Gastroesophageal sphincter (tissue), 4 donors: ENCODE measurements around the gene PPL. TPM values are rescaled to one million over a fixed set of nuclear protein-coding genes. Genes with fewer than 3 reads are reported as not detected.

Experiments used
- ATAC-seq: fragments of 150-250 bp; one replicate; pipeline ENCODE4 v1.9.1; 2016; ENCODE audit warnings: mild to moderate bottlenecking, moderate library complexity
- H3K27ac ChIP-seq, 4 donors: fragments of 200-600 bp; sonication (generic) in 3 of 4; 1 replicate in 3 of 4; 2 replicates in 1 of 4; pipeline ENCODE4 v1.5.1; 2016 to 2019
- H3K27me3 ChIP-seq: fragments of 200-600 bp; sonication (generic); one replicate; pipeline ENCODE4 v1.5.1; 2019
- H3K36me3 ChIP-seq, 2 donors: fragments of 200-600 bp; sonication (generic); one replicate each; pipeline ENCODE4 v1.5.1; 2019; ENCODE audit warnings: control low read depth in 1 of 2
- H3K4me1 ChIP-seq, 3 donors: fragments of 200-600 bp; sonication (generic); 1 replicate in 2 of 3; 2 replicates in 1 of 3; pipeline ENCODE4 v1.5.1; 2016 to 2019; ENCODE audit warnings: control low read depth in 2 of 3
- H3K4me3 ChIP-seq, 2 donors: fragments of 200-600 bp; sonication (generic); one replicate each; pipeline ENCODE4 v1.5.1; 2019; ENCODE audit warnings: mild to moderate bottlenecking in 1 of 2, moderate library complexity in 1 of 2
- H3K9me3 ChIP-seq, 3 donors: fragments of 200-600 bp; sonication (generic); one replicate each; pipeline ENCODE4 v1.5.1; 2017 to 2019; ENCODE audit warnings: control low read depth in 2 of 3
- CTCF ChIP-seq, 4 experiments: fragments of 200-600 bp in 2 of 4; fragments of 450-650 bp in 2 of 4; sonication (generic) in 1 of 4; IDR thresholded peaks; one replicate each; pipeline ENCODE4 v1.5.1; 2017 to 2019; ENCODE audit warnings: antibody characterized with exemption in 4 of 4, mild to moderate bottlenecking in 2 of 4, moderate library complexity in 2 of 4
- EP300 ChIP-seq: sonication (generic); formaldehyde crosslinking; IDR thresholded peaks from one replicate; pipeline ENCODE4 v1.6.1; 2017; ENCODE audit warnings: antibody characterized with exemption, mild to moderate bottlenecking
- POLR2A ChIP-seq, 2 donors: fragments of 450-650 bp; IDR thresholded peaks; one replicate each; pipeline ENCODE4 v1.6.1; 2017; ENCODE audit warnings: antibody characterized with exemption in 2 of 2, mild to moderate bottlenecking in 2 of 2, moderate library complexity in 1 of 2
- POLR2AphosphoS5 ChIP-seq: sonication (generic); formaldehyde crosslinking; IDR thresholded peaks from one replicate; pipeline ENCODE4 v1.6.1; 2017; ENCODE audit warnings: antibody characterized with exemption
- WGBS, 2 donors: methylation state at CpG; one replicate each; pipeline ENCODE4 v1.1.5; 2018; ENCODE audit warnings: low coverage in 1 of 2; 5-methylcytosine and 5-hydroxymethylcytosine counted together
- total RNA-seq, 4 donors: library from RNA; depleted of rRNA; stranded (reverse); fragments of >200 nt; gene quantifications; one replicate each; pipeline ENCODE4 v1.1.0, GENCODE V29; 2016

PPL gene
- total RNA-seq, 4 donors from 2014 or later, result 53.7 to 82.5 (median 76.5) TPM

DNA sequence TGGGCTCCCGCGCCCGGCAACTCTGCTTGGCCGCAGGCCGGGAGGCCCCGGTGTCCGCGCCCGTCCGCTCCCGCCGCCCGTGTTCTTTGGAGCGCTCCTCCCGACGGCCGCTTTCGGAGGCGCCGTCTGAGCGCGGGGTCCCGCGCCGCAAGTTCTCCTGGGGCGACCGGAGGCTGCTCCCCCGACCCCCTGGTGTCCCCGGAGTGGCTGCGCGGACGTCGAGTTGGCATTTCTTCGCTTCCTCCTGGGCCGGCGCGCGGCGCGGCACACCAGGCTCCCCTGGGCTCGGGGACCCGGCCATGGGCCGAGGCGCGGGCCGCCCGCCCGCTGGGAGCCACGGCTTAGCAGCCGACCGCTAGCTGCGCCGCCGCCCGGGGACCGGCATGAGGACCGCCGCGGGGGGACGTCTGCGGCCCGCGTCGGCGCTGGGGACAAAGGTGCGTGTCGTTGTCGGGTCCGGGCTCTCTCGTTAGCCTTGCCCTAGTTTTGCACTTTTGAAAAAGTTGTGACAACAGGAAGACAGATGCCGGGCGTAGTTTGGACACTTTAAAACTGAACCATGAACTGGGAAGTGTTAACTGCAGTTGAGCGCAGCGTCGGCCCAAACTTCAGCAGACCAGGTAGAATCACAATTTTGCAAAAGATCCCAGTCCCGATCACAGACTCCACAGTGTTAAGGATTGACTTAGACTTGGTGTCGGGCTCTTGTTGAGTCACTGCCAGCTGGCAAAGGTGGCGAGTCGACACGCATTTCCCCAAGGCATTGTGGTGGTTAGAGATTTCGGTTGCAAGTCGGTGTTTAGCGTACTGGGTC lies 89.0 kb downstream of the PPL start:
- TF ChIP-seq POLR2AphosphoS5 (peak; percentile 10), POLR2A (IDR thresholded peaks at IDR 0.05) (no peak)
- H3K4me3 ChIP-seq, result peak overlapping the region; percentile 74 to 85
- H3K4me1 ChIP-seq, result peaks cover 5 to 73% (median 32%) of the 10 kb centered on the region in 3 donors
- WGBS, 2 donors, result 0 to 4% methylated on average over 7 to 9 of the region's 83 CpGs
- peak; percentile 9 for ATAC-seq
- peaks cover 0 to 30% of the 10 kb centered on the region in 2 donors for H3K36me3 ChIP-seq
- no peaks in the 10 kb centered on the region for H3K27me3 ChIP-seq
- peak overlapping the region; percentile 90 to 99 (median 98) for H3K27ac ChIP-seq
- no peaks in the 10 kb centered on the region for H3K9me3 ChIP-seq

DNA sequence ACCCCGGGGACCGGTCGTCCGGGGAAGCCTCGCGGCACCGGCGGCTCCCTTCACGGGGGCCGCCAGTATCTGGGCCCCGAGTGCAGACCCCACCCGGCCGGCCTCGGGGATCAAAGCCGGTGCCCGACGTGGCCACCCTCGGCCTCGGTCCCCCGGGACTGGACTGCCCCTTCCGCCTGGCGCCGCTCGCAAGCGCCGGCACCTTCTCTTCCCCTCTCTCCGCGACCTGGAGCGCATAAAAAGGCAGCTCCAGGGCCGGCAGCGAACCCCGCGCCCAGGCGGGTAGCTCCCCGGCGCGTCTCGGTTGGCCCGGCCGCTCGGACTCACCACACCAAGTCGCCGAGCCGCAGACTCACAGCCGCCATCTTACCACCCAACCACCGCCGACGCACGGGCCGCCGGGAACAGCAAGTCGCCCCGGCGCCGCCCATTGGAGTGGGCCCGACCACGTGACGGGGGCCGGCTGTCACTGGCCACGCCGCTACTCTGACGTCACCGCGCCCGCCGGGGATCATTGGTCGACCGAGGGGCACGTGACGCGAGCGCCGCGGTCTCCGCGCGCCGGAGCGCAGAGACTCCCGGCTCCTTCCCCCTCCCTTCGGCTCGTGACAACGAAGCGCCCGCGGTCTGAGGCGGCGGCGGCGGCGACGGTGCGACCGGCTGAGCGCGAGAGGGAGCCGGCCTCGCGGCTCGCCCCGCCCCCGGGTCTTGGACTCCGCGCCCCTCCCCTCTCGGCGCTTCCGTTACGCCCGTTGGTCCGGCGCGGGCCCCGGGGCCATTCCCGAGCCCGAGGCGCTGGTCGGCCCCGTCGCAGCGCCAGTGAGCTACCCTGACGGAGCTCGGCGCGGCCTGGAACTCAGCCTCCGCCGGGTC lies 89.8 kb downstream of the PPL start, which contains the start of the genes GLYR1 and UBN1:
GLYR1 (minus strand) TSS at position 388 of the 873 bp plus-strand sequence; CDS start at position 365, 23 bp downstream.
UBN1 (plus strand) TSS at position 581 of the 873 bp plus-strand sequence. CDS start 5,437 bp downstream, outside the sequence.
- peaks cover 5 to 64% (median 31%) of the 10 kb centered on the region in 3 donors for H3K4me1 ChIP-seq
- no CpG with 5 or more reads among the region's 126 CpGs for WGBS, 2 donors

DNA sequence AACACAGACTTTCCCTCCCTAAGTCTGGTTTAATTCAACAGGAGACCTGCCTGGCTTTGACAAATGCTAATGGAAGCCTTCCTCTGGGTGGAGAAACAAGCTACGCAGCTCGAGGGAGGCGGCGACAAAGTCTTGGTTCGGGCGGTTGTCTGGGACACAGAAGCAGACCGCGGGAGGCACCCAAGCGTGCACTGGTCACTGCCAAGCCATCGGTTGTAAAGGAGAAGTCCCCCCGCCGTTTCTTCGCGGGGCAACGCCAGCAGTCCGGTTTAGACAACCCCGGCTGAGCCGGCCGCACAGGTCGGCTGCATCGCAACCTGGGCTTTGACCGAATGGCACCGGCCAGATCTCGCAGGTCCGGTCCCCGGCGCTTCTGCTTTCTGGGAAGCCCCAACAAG lies 90.4 kb downstream of the PPL start:
- peak in 1 of 2 donors; percentile 12 for TF ChIP-seq POLR2A (IDR thresholded peaks at IDR 0.05)
- peak; percentile 25 for TF ChIP-seq POLR2AphosphoS5
- TF ChIP-seq CTCF (IDR thresholded peaks at IDR 0.05), result no peak
- peak overlapping the region; percentile 74 to 85 for H3K4me3 ChIP-seq
- 0% methylated on average over 1 to 10 of the region's 27 CpGs for WGBS, 2 donors
- peaks cover 5 to 58% (median 30%) of the 10 kb centered on the region in 3 donors for H3K4me1 ChIP-seq
- H3K36me3 ChIP-seq, result peaks cover 0 to 42% of the 10 kb centered on the region in 2 donors
- no peak for ATAC-seq
- H3K27me3 ChIP-seq, result no peaks in the 10 kb centered on the region
- peak overlapping the region; percentile 90 to 99 (median 98) for H3K27ac ChIP-seq
- H3K9me3 ChIP-seq, result no peaks in the 10 kb centered on the region

More for the DNA sequence above, 89.8 kb downstream of the PPL start, which contains the start of the genes GLYR1 and UBN1:
- ATAC-seq, result peak; percentile 99
- H3K36me3 ChIP-seq, result peaks cover 0 to 35% of the 10 kb centered on the region in 2 donors
- no peaks in the 10 kb centered on the region for H3K27me3 ChIP-seq
- TF ChIP-seq EP300, result no peak
- TF ChIP-seq POLR2A (IDR thresholded peaks at IDR 0.05), result peak; percentile 89 to 90
- peak; percentile 83 for TF ChIP-seq POLR2AphosphoS5
- TF ChIP-seq CTCF (IDR thresholded peaks at IDR 0.05), result peak in 1 of 4 experiments; percentile 5
- H3K27ac ChIP-seq, result peak within 1 kb of the TSS; percentile 90 to 99 (median 98)
- no peaks in the 10 kb centered on the region for H3K9me3 ChIP-seq
- peak within 1 kb of the TSS; percentile 74 to 85 for H3K4me3 ChIP-seq

DNA sequence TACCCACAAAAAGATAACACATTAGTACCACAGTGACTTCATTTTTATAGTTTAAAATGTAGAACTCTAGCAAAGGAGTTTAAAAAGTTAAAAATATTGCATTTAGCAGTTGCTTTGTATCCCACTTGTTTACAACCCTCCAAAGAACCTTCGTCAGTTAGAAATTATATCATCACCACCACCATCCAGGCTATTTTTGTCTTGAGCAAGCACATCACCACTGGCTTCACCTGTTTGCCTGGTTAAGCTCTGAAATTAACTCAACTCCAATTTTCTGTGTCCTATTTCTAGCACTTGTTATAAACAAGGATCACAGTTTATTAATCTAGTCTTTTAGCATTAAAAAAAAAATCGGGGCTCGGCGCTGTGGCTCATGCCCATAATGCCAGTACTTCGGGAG lies 96.0 kb downstream of the PPL start:
- Histone ChIP-seq H3K27ac (no peak overlapping the region), H3K36me3 (peaks cover 3 to 97% of the 10 kb centered on the region in 2 donors), H3K27me3 (no peaks in the 10 kb centered on the region), H3K9me3 (no peaks in the 10 kb centered on the region), H3K4me1 (peaks cover 3 to 23% (median 8%) of the 10 kb centered on the region in 3 donors), H3K4me3 (no peak overlapping the region)
- ATAC-seq, result no peak
- WGBS, 2 donors, result 36% methylated on average over 2 of the region's 5 CpGs; no CpG with 5 or more reads in 1 of the 2 donors
- no peak for TF ChIP-seq CTCF (IDR thresholded peaks at IDR 0.05)

GRCh38 chr16:4839942-4840341 lies 97.0 kb downstream of the PPL start:
- Histone ChIP-seq H3K36me3 (peaks cover 3 to 100% of the 10 kb centered on the region in 2 donors), H3K27me3 (no peaks in the 10 kb centered on the region), H3K27ac (no peak overlapping the region), H3K9me3 (no peaks in the 10 kb centered on the region), H3K4me3 (no peak overlapping the region), H3K4me1 (peaks cover 0 to 13% (median 0%) of the 10 kb centered on the region in 3 donors)
- no peak for ATAC-seq
- whole genome bisulfite sequencing, 2 donors, result 86 to 88% methylated on average over 5 of the region's 5 CpGs
- TF ChIP-seq POLR2A (IDR thresholded peaks at IDR 0.05), result no peak
